NT2/D1 (cell line): ENCODE data around the gene ANGPTL2.

Source experiments
- DNase-seq: peaks from one replicate; pipeline ENCODE4 v3.0.0-alpha.2; 2011; ENCODE audit warnings: low read depth, low spot score
- H3K27me3 ChIP-seq: 2 replicates; pipeline ENCODE4 v1.6.0; 2011; ENCODE audit warnings: mild to moderate bottlenecking; ENCODE audit not compliant: insufficient read length, insufficient read depth
- H3K36me3 ChIP-seq: 2 replicates; pipeline ENCODE4 v1.6.1; 2011; ENCODE audit warnings: mild to moderate bottlenecking, low read length, mixed read lengths; ENCODE audit not compliant: insufficient read depth, insufficient read length
- H3K4me1 ChIP-seq: 2 replicates; pipeline ENCODE4 v1.5.1; 2011; ENCODE audit not compliant: insufficient read depth, insufficient read length
- H3K4me3 ChIP-seq: 2 replicates; pipeline ENCODE4 v1.5.1; 2011; ENCODE audit warnings: low read depth; ENCODE audit not compliant: insufficient read length
- H3K9ac ChIP-seq: 2 replicates; pipeline ENCODE4 v1.6.0; 2011; ENCODE audit warnings: low read depth; ENCODE audit not compliant: insufficient read length
- H3K9me3 ChIP-seq: 2 replicates; pipeline ENCODE4 v1.5.1; 2011; ENCODE audit warnings: mild to moderate bottlenecking, low read length; ENCODE audit not compliant: insufficient read depth
- SUZ12 ChIP-seq: IDR thresholded peaks from 2 replicates; pipeline ENCODE4 v1.6.1; 2011; ENCODE audit not compliant: insufficient read length, insufficient read depth; ENCODE audit errors: extremely low read depth
- YY1 ChIP-seq: IDR thresholded peaks from 2 replicates; pipeline ENCODE4 v1.6.1; 2011; ENCODE audit not compliant: insufficient read length, insufficient read depth
- ZNF274 ChIP-seq: IDR thresholded peaks from 2 replicates; pipeline ENCODE4 v1.6.1; 2011; ENCODE audit warnings: mild to moderate bottlenecking, low read depth, low read length

ANGPTL2 gene

DNA sequence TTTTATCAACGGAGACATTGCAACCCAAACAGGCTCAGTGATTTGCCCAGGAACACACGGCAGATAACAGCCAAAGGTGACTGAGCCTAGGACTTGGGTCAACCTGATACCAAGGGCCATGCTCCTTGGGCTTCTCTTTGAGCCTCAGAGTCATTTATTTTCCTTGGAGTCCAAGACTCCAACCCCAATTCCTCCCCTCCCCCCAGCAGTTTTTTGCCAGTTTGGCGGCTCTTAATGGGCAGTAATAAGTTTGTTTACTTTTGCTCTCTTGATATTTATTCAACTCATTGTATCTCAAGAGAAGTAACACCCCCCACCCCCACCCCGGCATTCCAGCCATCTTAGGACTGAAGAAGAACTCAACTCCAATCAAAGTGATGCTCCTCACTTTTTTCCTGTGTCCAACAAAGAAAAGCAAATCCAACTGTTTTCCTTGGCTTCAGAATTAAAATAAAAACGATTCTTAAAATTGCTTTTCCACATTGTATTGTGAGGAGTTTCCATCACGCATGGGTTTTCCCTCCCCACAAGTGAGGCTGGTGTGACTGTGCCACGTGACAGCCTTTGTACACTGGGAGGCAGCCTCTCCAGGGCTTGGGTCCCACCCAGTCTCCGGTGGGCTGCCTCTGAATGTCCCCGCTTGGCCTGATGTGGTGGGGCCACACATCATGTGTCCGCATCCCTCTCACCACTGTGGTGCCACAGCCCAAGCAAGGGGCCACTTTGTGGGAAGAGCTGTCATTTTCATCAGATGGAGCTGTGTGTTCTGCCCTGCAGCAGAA lies 9.1 kb downstream of the ANGPTL2 start:
- H3K4me1 ChIP-seq, result peaks cover 15% of the 10 kb centered on the region
- H3K36me3 ChIP-seq, result peaks cover 7% of the 10 kb centered on the region
- no peak overlapping the region for H3K4me3 ChIP-seq
- H3K9me3 ChIP-seq, result no peaks in the 10 kb centered on the region
- no peaks in the 10 kb centered on the region for H3K27me3 ChIP-seq
- DNase-seq, result no peak
- no peak for TF ChIP-seq SUZ12
- no peak for TF ChIP-seq ZNF274
- TF ChIP-seq YY1, result no peak
- no peak overlapping the region for H3K9ac ChIP-seq

GRCh38 chr9:127112735-127113161 lies 9.7 kb downstream of the ANGPTL2 start:
- TF ChIP-seq ZNF274 (no peak), SUZ12 (no peak), YY1 (no peak)
- DNase-seq, result no peak
- Histone ChIP-seq H3K4me3 (no peak overlapping the region), H3K9ac (no peak overlapping the region), H3K27me3 (no peaks in the 10 kb centered on the region), H3K9me3 (no peaks in the 10 kb centered on the region), H3K36me3 (peaks cover 12% of the 10 kb centered on the region), H3K4me1 (peaks cover 14% of the 10 kb centered on the region)

DNA sequence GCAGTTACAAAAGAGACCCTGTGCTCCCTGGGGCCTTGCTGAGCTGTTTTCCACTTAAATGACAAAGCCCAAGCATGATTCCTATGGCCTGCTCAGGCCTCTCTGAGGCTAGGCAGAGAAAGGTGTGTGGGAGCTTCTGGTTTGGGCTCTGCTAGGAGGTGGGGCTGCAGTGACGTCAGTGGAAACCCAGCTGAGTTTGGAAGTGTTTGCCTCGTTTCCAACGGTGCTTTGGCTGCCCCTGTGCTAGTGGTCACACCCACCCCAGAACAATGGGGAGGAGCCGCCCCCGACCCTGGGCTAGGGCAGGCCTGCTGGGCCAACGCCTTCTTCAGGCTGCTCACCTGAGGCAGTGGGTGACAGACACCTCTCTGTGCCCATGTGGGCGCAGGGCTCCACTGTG lies 10.4 kb downstream of the ANGPTL2 start:
- TF ChIP-seq ZNF274, result no peak
- no peak for TF ChIP-seq YY1
- no peak for TF ChIP-seq SUZ12
- no peak overlapping the region for H3K9ac ChIP-seq
- no peaks in the 10 kb centered on the region for H3K9me3 ChIP-seq
- no peak overlapping the region for H3K4me3 ChIP-seq
- no peaks in the 10 kb centered on the region for H3K27me3 ChIP-seq
- peak; percentile 95 for DNase-seq
- H3K4me1 ChIP-seq, result peaks cover 13% of the 10 kb centered on the region
- peaks cover 17% of the 10 kb centered on the region for H3K36me3 ChIP-seq

DNA sequence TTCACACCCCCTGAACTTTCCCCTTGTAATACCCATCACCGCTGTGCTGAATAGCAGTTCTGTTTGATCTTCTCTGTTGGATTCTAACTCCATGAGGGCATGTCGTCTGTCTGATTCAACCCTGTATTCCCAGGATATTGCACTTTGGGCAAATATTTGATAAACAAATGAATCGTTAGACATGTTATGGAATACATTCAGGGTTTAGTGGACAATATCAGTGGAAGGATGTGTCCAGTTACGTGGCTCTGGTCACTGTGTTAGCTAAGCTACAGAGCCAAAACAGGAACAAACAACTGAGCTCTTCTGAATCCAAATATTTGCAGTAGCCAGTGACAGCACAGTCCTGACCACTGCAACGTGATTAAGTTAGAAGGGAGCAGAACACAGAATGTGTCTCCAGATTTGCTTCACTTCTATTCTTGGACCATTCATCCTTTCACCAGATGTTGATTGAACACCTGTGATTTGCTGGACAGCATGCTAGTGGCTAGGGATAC lies 13.2 kb downstream of the ANGPTL2 start:
- DNase-seq, result no peak
- no peak overlapping the region for H3K9ac ChIP-seq
- no peaks in the 10 kb centered on the region for H3K9me3 ChIP-seq
- no peak overlapping the region for H3K4me3 ChIP-seq
- H3K27me3 ChIP-seq, result no peaks in the 10 kb centered on the region
- no peak for TF ChIP-seq SUZ12
- TF ChIP-seq ZNF274, result no peak
- TF ChIP-seq YY1, result no peak
- peaks cover 33% of the 10 kb centered on the region for H3K36me3 ChIP-seq
- peaks cover 14% of the 10 kb centered on the region for H3K4me1 ChIP-seq

DNA sequence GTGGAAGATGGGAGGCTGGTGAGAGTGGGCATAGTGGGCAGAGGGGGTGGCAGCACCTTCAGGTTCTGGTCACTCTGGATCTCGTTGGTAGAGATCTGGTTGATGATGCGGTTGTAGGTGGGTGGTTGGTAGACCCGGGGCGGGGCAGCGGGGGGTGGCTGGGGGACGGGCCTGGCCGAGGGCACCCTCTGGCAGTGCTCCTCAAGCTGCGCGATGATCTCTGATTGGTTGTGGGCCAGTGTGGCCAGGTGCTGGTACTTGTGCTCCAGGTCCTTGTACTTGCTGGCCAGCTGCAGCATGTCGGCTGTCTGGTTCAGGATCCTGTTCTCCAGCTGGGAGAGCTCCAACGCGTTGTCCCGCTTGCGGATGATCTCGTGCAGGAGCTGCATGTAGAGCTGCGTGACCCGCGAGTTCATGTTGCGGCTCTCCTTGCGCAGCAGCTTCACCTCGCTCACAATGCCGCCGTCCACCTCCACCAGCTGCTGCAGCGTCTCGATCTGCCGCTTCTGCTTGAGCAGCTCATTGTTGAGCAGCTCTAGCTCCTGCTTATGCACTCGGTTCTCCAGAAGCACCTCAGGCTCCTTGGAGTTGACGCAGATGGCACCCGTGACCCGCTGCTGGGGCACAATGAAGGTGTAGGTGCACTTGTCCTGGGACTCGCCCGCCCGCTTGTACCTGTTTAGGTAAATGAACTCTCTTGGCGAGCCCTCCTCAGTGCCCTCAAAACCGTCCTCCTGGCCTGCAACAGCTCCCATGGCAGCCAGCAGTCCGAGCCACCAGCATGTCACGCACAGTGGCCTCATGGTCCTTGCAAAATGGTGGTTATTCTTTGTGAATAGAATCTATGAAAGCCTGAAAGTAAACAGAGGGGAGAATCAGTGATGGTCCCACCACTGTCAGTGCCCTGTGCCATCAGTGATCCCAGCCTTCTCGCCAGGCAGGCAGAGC lies 14.2 kb downstream of the ANGPTL2 start:
- no peak for DNase-seq
- Histone ChIP-seq H3K36me3 (peaks cover 41% of the 10 kb centered on the region), H3K4me1 (peaks cover 14% of the 10 kb centered on the region), H3K27me3 (no peaks in the 10 kb centered on the region), H3K4me3 (no peak overlapping the region), H3K9ac (no peak overlapping the region), H3K9me3 (no peaks in the 10 kb centered on the region)
- TF ChIP-seq SUZ12, result no peak

DNA sequence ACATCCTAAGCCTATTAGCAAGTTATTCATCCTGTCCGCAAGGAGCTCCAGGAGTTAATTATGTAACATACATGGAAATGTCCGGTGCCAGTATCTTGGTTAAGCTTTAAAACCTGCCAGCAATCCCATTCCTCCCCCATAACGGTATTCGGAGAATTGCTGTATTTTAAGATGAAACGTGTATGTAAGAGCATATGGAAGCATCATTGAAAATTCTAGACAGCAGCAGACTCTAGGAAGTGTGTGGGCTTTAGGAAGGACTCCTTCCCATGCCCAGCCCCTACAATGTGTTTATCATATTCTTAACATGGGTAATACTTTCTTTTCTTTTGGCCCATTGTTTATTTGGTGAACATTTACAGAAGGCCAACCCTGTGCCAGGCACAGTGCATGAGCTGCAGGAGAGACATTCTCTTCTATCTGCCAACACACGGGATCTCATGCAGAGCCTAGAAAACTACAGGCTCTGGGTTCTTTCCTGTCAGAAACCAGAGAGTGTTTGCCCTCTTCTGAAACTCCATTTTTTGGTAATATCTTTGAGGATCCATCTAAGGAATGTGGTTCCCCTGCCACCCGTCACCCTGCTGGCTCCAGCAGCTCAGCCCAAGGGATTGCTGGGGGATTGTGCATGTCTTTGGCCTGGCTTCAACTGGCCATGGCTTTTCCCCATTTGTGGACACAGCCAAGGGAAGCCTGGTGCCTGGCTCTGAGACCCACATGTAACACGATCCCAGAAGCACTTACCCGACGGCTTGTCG lies 15.1 kb downstream of the ANGPTL2 start:
- TF ChIP-seq YY1 (no peak), SUZ12 (no peak), ZNF274 (no peak)
- Histone ChIP-seq H3K9me3 (no peaks in the 10 kb centered on the region), H3K36me3 (peaks cover 47% of the 10 kb centered on the region), H3K9ac (no peak overlapping the region), H3K4me3 (no peak overlapping the region), H3K27me3 (no peaks in the 10 kb centered on the region), H3K4me1 (peaks cover 6% of the 10 kb centered on the region)
- no peak for DNase-seq
